ENCODE results near the gene HDDC3.

The HDDC3 gene, protein sequence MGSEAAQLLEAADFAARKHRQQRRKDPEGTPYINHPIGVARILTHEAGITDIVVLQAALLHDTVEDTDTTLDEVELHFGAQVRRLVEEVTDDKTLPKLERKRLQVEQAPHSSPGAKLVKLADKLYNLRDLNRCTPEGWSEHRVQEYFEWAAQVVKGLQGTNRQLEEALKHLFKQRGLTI

DNA sequence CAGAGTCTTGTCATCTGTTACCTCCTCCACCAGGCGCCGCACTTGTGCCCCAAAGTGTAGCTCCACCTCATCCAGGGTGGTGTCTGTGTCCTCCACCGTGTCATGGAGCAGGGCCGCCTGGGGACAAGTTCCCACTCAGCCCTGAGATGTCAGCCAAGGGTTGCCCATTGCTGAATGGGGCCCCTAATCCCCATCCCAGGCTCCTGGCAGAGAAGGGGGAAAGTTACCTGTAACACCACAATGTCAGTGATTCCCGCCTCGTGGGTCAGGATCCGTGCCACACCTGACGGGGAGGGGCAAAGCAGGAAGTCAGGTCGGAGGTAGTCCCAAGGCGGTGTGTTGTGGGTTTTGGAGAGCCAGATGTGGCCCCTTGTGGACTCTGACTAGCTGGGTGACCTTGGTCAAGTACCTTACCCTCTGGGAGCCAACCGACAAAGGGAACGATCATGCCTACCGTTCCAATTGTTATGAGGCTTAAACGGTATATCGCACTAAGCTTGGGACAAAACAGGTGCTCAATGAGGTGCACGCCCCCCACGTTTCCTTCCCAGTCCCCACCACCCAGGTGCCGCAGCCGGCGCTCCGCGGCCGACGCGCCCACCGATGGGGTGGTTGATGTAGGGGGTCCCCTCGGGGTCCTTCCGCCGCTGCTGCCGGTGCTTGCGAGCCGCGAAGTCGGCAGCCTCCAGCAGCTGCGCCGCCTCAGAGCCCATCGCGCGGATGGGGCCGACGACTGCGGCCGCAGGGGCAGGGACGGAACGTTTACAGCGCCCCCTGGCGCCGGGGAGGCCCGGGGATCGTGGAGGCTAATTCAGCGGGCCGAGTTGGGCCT, at the start of gene HDDC3:
Gene HDDC3 (minus strand): TSS at position 722 of the 832 bp plus-strand sequence. CDS start 9 bp downstream, at position 713.
- Histone ChIP-seq H3K4me1 (peaks cover 37% of the 10 kb centered on the region), H3K9me3 (no peaks in the 10 kb centered on the region), H3K4me3 (peak within 1 kb of the TSS; percentile 84), H3K36me3 (replicated peaks) (no peaks in the 10 kb centered on the region), H3K27me3 (ENCODE audit: low read depth) (no peaks in the 10 kb centered on the region)
- in situ Hi-C loops (cut with MboI; ENCODE audit: low sequenced_read_pairs): no loop called here
- peak; percentile 86 to 95 for DNase-seq (ENCODE audit: low spot score in 2 of 2)

DNA sequence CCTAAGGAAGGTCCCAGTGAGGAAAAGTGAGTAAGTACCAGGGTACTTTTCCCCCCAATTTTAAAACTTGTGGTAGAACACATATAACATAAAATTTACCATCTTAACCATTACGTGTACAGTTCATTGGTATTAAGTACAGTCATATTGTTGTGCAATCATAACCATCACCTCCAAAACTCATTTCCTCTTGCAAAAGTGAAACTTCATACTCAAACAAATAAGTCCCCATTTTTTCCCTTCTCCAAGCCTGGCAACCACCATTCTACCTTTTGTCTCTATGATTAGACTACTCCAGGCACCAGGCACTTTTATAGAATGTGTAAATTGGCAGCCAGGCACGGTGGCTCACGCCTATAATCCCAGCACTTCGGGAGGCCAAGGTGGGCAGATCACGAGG, 49.8 kb upstream of the HDDC3 start:
- H3K4me3 ChIP-seq: no peak overlapping the region
- H3K36me3 ChIP-seq (replicated peaks): peaks cover 84% of the 10 kb centered on the region
- no peak for DNase-seq (ENCODE audit: low spot score in 2 of 2)

DNA sequence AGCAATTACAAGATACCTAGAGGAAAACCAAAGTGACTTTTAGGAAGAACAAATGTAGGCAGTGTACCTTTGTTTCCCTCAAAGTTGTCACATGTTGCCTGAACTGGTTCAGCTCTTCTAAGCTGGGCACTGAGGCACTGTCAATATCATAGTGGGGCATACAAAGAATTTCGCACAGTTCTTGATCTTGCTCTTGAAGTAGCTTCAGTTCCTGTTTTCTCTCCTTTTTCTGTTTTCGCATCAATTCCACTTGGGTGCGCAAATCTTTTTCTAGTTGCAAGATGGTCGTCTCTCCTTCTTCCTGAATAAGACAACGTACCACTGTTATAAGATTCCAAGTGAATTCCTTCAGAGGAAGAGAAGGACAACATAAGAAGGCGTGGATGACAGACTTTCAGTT, 49.3 kb upstream of the HDDC3 start:
- no peaks in the 10 kb centered on the region for H3K9me3 ChIP-seq
- peaks cover 87% of the 10 kb centered on the region for H3K36me3 ChIP-seq (replicated peaks)
- H3K4me1 ChIP-seq: no peaks in the 10 kb centered on the region
- H3K4me3 ChIP-seq: no peak overlapping the region
- in situ Hi-C loops (cut with MboI; ENCODE audit: low sequenced_read_pairs): no loop called here
- no peak for DNase-seq (ENCODE audit: low spot score in 2 of 2)
- no peaks in the 10 kb centered on the region for H3K27me3 ChIP-seq (ENCODE audit: low read depth)

More for the DNA sequence above, 49.8 kb upstream of the HDDC3 start:
- Histone ChIP-seq H3K4me1 (no peaks in the 10 kb centered on the region), H3K9me3 (no peaks in the 10 kb centered on the region), H3K27me3 (ENCODE audit: low read depth) (no peaks in the 10 kb centered on the region)
- in situ Hi-C loops (cut with MboI; ENCODE audit: low sequenced_read_pairs): no loop called here

DNA sequence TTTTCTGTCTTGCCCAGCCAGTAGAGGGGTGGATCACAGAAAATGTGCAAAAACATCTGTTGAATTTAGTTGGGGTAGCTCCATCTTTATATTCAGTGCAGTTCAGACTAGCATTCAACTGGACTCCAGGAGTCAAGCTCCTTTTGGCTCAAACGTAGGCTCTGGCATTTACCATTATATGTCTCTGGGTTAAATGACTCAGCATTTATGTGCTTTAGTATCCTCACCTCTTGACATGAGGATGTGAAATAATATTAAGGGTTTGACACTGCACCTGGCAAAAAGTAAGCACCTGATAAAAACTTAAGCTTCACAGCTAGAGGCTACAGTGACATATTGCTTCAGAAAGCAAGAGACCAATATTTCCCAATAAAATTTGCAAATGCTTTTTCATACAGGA, 47.2 kb upstream of the HDDC3 start:
- no peaks in the 10 kb centered on the region for H3K4me1 ChIP-seq
- H3K4me3 ChIP-seq: no peak overlapping the region
- no peaks in the 10 kb centered on the region for H3K27me3 ChIP-seq (ENCODE audit: low read depth)
- H3K36me3 ChIP-seq (replicated peaks): peaks cover 97% of the 10 kb centered on the region
- no peaks in the 10 kb centered on the region for H3K9me3 ChIP-seq
- in situ Hi-C loops (cut with MboI; ENCODE audit: low sequenced_read_pairs): no loop called here
- DNase-seq (ENCODE audit: low spot score in 2 of 2): no peak

DNA sequence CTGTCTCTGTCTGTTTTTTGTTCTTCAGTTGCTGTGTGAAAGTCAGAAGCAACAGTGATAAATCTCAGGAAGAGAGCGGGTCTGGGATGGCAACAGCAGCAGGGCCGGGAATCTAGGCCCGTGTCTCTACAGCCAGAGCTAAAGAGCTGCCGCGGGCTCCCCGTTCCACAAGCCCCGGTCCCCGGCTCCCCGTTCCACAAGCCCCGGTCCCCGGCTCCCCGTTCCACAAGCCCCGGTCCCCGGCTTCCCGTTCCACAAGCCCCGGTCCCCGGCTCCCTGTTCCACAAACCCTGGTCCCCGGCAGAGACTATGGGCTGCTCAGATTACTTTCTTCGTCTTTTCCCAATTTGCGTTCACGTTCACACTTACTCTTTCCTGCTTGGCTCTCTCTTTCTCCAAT, 41.9 kb upstream of the HDDC3 start:
- Histone ChIP-seq H3K4me1 (no peaks in the 10 kb centered on the region), H3K4me3 (no peak overlapping the region), H3K27me3 (ENCODE audit: low read depth) (no peaks in the 10 kb centered on the region), H3K36me3 (replicated peaks) (peaks cover 92% of the 10 kb centered on the region), H3K9me3 (no peaks in the 10 kb centered on the region)
- in situ Hi-C loops (cut with MboI; ENCODE audit: low sequenced_read_pairs): loop anchor here (25.0 kb wide), 1 partner anchor 1362 kb away; no protein-coding TSS in a partner anchor
- no peak for DNase-seq (ENCODE audit: low spot score in 2 of 2)

DNA sequence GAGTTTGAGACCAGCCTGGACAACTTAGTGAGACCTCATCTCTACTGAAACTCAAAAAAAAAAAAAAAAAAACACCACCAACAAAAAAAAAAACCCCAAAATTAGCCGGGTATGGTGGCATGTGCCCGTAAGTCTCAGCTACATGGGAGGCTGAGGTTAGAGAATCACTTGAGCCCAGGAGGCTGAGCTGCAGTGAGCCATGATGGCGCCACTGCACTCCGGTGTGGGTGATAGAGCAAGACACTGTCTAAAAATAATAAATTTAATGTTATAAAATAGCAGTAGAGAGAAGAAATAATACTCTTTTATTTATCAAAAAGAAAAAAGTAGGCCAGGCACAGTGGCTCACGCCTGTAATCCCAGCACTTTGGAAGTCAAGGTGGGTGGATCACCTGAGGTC, 39.8 kb upstream of the HDDC3 start:
- H3K4me3 ChIP-seq: no peak overlapping the region
- peaks cover 94% of the 10 kb centered on the region for H3K36me3 ChIP-seq (replicated peaks)
- no peaks in the 10 kb centered on the region for H3K4me1 ChIP-seq
- in situ Hi-C loops (cut with MboI; ENCODE audit: low sequenced_read_pairs): loop anchor here (25.0 kb wide), 1 partner anchor 1360 kb away; no protein-coding TSS in a partner anchor
- no peaks in the 10 kb centered on the region for H3K9me3 ChIP-seq
- no peaks in the 10 kb centered on the region for H3K27me3 ChIP-seq (ENCODE audit: low read depth)
- no peak for DNase-seq (ENCODE audit: low spot score in 2 of 2)

DNA sequence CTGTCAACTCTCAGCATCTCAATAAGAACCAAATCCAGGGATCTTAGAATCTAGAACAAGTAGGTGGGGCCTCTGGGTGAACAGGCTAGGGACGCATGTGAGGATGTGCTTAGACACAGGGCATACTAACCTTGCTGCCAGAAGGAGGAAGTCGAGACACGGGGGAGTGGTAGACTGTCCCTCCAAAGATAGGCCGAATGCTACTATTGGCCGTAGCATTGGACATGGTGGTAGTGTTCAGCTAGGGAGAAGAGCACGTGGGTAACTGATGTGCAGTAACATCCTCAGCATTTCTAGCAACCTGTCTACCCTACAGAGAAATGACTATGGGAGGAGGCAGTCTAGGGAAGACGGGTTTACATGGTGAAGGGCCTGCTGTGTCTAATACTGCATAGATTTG, 37.9 kb upstream of the HDDC3 start:
- DNase-seq (ENCODE audit: low spot score in 2 of 2): no peak
- peaks cover 96% of the 10 kb centered on the region for H3K36me3 ChIP-seq (replicated peaks)

DNA sequence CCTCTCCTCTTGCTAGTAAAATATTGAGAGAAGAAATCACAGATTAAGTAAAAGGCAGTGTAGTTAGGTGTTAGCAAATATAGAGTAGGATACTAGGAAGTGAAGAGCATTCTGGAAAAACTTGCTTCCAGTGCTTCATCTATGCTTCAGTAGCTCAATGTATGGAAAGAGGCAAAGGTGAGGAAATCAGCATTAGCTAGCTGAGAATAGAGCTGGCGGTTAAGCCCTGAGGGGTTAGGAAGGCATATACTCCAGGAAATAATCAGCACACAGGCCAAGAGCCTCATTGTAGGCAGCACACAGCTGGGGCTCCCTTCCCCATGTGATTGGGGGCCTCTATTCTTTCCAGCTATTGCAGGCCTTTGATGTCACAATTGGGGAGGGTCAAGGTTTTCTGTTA, 36.1 kb upstream of the HDDC3 start:
- H3K9me3 ChIP-seq: no peaks in the 10 kb centered on the region
- H3K27me3 ChIP-seq (ENCODE audit: low read depth): no peaks in the 10 kb centered on the region
- peaks cover 95% of the 10 kb centered on the region for H3K36me3 ChIP-seq (replicated peaks)
- H3K4me1 ChIP-seq: no peaks in the 10 kb centered on the region
- no peak for DNase-seq (ENCODE audit: low spot score in 2 of 2)
- no peak overlapping the region for H3K4me3 ChIP-seq
- in situ Hi-C loops (cut with MboI; ENCODE audit: low sequenced_read_pairs): loop anchor here (25.0 kb wide), 1 partner anchor 1356 kb away; no protein-coding TSS in a partner anchor

More for the DNA sequence above, 37.9 kb upstream of the HDDC3 start:
- Histone ChIP-seq H3K4me3 (no peak overlapping the region), H3K27me3 (ENCODE audit: low read depth) (no peaks in the 10 kb centered on the region), H3K4me1 (no peaks in the 10 kb centered on the region), H3K9me3 (no peaks in the 10 kb centered on the region)
- in situ Hi-C loops (cut with MboI; ENCODE audit: low sequenced_read_pairs): loop anchor here (25.0 kb wide), 1 partner anchor 1358 kb away; no protein-coding TSS in a partner anchor

DNA sequence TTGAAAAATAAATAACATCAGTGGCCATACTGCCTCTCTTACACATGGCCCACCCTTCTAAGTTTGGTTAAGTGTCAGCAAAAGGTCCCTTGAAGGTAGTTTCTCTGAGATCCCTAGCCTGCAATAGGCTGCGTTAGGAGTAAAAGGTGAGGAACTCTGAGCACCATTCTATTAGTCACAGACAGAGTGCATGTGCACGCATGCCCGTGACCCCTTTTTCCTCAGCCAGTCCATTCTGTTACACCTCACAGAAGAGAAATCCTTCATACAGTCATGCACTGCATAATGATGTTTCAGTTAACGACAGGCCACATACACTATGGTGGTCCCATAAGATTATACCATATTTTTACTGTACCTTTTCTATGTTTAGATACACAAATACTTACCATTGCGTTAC, 34.9 kb upstream of the HDDC3 start:
- no peak overlapping the region for H3K4me3 ChIP-seq
- no peaks in the 10 kb centered on the region for H3K27me3 ChIP-seq (ENCODE audit: low read depth)
- H3K36me3 ChIP-seq (replicated peaks): peaks cover 94% of the 10 kb centered on the region
- in situ Hi-C loops (cut with MboI; ENCODE audit: low sequenced_read_pairs): loop anchor here (25.0 kb wide), 1 partner anchor 1355 kb away; no protein-coding TSS in a partner anchor
- no peak for DNase-seq (ENCODE audit: low spot score in 2 of 2)
- H3K4me1 ChIP-seq: no peaks in the 10 kb centered on the region
- H3K9me3 ChIP-seq: no peaks in the 10 kb centered on the region

DNA sequence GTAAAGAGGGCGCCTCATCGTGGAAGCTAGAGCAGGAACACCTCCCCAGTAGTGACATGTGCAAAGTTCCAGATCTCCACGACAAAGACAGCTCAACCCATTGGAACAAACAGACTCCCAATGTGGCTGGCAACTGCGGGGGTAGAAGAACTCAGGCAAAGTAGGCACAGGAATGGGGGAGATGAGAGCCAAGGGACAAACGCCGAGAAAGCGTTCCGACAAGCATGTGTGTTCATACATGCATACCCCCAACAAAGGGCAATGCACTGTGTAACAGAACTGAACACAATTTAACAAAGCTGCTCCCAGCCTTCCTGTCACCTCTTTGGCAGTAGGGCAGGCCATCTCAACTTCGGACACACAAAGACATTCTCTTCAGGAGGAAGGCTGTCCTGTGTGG, 33.9 kb upstream of the HDDC3 start:
- no peaks in the 10 kb centered on the region for H3K9me3 ChIP-seq
- H3K4me3 ChIP-seq: no peak overlapping the region
- H3K27me3 ChIP-seq (ENCODE audit: low read depth): no peaks in the 10 kb centered on the region
- in situ Hi-C loops (cut with MboI; ENCODE audit: low sequenced_read_pairs): loop anchor here (25.0 kb wide), 1 partner anchor 1354 kb away; no protein-coding TSS in a partner anchor
- no peak for DNase-seq (ENCODE audit: low spot score in 2 of 2)
- H3K4me1 ChIP-seq: no peaks in the 10 kb centered on the region
- H3K36me3 ChIP-seq (replicated peaks): peaks cover 97% of the 10 kb centered on the region

DNA sequence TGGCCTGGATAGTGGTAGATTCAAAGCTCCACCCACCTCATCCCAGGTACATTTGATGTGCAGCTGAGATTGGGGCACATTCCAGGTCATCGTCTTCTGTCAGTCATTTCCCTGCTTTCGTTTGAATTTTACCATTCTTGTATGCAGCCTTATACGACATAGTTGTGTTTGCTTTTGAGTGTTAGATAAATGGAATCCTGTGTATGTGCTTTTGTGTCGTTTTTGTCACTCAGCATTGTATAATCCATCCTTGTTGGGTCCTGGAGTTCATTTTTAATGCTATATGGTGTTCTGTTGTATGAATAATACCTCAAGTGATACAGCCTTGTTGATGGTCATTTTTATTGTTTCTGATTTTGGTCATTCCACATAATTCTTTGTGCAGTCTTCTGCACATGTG, 29.7 kb upstream of the HDDC3 start:
- no peak for DNase-seq (ENCODE audit: low spot score in 2 of 2)
- H3K9me3 ChIP-seq: no peaks in the 10 kb centered on the region
- no peaks in the 10 kb centered on the region for H3K27me3 ChIP-seq (ENCODE audit: low read depth)
- in situ Hi-C loops (cut with MboI; ENCODE audit: low sequenced_read_pairs): loop anchor here (25.0 kb wide), 1 partner anchor 1350 kb away; no protein-coding TSS in a partner anchor
- H3K36me3 ChIP-seq (replicated peaks): peaks cover 88% of the 10 kb centered on the region
- no peaks in the 10 kb centered on the region; the same call in 1 of the 2 replicates for H3K4me1 ChIP-seq
- no peak overlapping the region for H3K4me3 ChIP-seq

DNA sequence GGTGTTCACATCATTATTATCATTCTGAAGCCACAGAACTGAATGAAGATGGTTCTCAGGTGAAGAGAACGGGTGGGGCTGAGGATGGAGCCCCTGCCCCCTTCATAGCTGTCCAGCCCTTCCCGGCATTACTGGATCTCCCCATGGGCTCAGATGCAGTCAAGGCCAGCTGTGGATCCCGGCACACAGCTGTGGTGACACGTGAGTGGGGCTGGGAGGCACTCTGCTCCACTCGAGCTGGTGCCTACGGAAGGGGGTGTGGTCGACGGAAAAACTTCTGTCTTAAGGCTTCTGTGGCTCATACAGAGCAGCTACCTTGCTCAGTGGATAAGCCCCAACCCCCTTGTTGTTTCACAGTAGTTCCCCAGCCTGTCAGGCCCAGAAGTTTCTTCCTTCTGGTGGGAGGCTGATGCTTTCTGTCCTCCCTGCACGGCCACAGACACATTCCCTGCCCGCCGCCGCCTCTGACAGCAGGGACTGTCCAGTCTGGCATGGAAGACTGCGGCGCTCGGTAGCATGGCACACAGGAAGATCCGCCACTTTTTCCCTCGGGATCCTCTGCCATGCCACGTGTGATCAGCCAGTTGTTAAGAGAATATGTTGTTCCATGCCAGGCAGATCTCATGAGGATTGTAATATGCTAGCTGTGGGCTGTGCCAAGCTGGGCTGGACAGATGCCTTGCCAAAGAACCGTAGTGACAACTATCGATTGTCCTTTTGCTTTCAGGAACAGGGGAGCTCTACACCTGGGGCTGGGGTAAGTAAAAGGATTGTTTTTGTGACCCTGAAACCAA, 28.1 kb upstream of the HDDC3 start:
- Histone ChIP-seq H3K4me1 (peaks cover 8% of the 10 kb centered on the region), H3K4me3 (no peak overlapping the region), H3K36me3 (replicated peaks) (peaks cover 73% of the 10 kb centered on the region), H3K9me3 (no peaks in the 10 kb centered on the region), H3K27me3 (ENCODE audit: low read depth) (no peaks in the 10 kb centered on the region)
- in situ Hi-C loops (cut with MboI; ENCODE audit: low sequenced_read_pairs): loop anchor here (25.0 kb wide), 1 partner anchor 1348 kb away; no protein-coding TSS in a partner anchor
- DNase-seq (ENCODE audit: low spot score in 2 of 2): no peak

DNA sequence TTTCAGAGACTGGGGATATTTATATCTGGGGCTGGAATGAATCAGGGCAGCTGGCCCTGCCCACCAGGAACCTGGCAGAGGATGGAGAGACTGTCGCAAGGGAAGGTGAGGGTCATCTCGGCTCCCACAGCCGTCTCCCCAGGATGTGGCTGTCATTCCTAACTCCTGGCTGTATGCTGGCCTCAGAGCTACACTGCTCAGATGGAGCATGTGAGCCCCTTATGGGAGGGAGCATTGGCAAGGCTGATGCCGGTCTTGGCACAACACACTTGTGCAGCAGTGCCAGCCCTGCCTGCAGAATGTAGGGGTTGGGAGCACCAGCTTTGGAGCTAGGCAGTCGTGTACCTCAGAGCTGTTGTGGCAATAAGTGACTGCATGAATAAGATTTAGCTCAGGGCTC, 27.5 kb upstream of the HDDC3 start:
- peaks cover 67% of the 10 kb centered on the region for H3K36me3 ChIP-seq (replicated peaks)
- in situ Hi-C loops (cut with MboI; ENCODE audit: low sequenced_read_pairs): loop anchor here (5.0 to 25.0 kb wide), 2 partner anchors 32 to 1348 kb away; partner anchors contain the start of gene PRC1
- no peak for DNase-seq (ENCODE audit: low spot score in 2 of 2)
- no peak overlapping the region for H3K4me3 ChIP-seq
- no peaks in the 10 kb centered on the region for H3K27me3 ChIP-seq (ENCODE audit: low read depth)
- H3K9me3 ChIP-seq: no peaks in the 10 kb centered on the region
- peaks cover 8% of the 10 kb centered on the region for H3K4me1 ChIP-seq

All from HAP-1 (cell line).